Immature natural killer cell (primary cell): ENCODE results near the gene SNX19. TPM values are rescaled to one million over a fixed set of nuclear protein-coding genes. Genes with fewer than 3 reads are reported as not detected.

Experiments used
- DNase-seq, 3 donors: peaks; one replicate each; pipeline ENCODE4 v3.0.0; 2022; ENCODE audit warnings: mixed read lengths in 1 of 3
- H3K27ac Mint-ChIP-seq, 6 donors: one replicate each; pipeline ENCODE4 v1.8.0; 2020; ENCODE audit warnings: mixed read lengths in 6 of 6, mild to moderate bottlenecking in 5 of 6, inconsistent platforms in 4 of 6, moderate library complexity in 3 of 6
- H3K27me3 Mint-ChIP-seq, 3 donors: one replicate each; pipeline ENCODE4 v1.8.0; 2020 to 2021; ENCODE audit warnings: low read depth in 3 of 3, mild to moderate bottlenecking in 3 of 3, mixed read lengths in 3 of 3, moderate library complexity in 3 of 3, inconsistent platforms in 1 of 3
- H3K36me3 Mint-ChIP-seq, 3 donors: one replicate each; pipeline ENCODE4 v1.8.0; 2020; ENCODE audit warnings: mixed read lengths in 3 of 3, inconsistent platforms in 2 of 3, mild to moderate bottlenecking in 2 of 3
- H3K4me1 Mint-ChIP-seq, 2 donors: one replicate each; pipeline ENCODE4 v1.8.0; 2020; ENCODE audit warnings: inconsistent platforms in 2 of 2, mild to moderate bottlenecking in 2 of 2, mixed read lengths in 2 of 2, moderate library complexity in 1 of 2
- H3K4me3 Mint-ChIP-seq, 5 donors: one replicate each; pipeline ENCODE4 v1.8.0; 2020; ENCODE audit warnings: mild to moderate bottlenecking in 5 of 5, mixed read lengths in 5 of 5, inconsistent platforms in 3 of 5, moderate library complexity in 3 of 5
- H3K9me3 Mint-ChIP-seq, 6 donors: one replicate each; pipeline ENCODE4 v1.8.0; 2020; ENCODE audit warnings: mild to moderate bottlenecking in 6 of 6, mixed read lengths in 6 of 6, inconsistent platforms in 4 of 6, moderate library complexity in 3 of 6
- polyA plus RNA-seq, 3 donors: library from polyadenylated mRNA; unstranded; fragments of 300-500 nt; fragmentation: Illumina TruSeq; gene quantifications; one replicate each; pipeline ENCODE4 v1.2.3, GENCODE V29; 2021

The SNX19 gene
- polyA plus RNA-seq, 3 donors from 2014 or later = 9.5 to 29.5 (median 18.0) TPM

- no peak for DNase-seq
- H3K36me3 Mint-ChIP-seq = peaks cover 20 to 66% (median 39%) of the 10 kb centered on the region in 3 donors
- H3K9me3 Mint-ChIP-seq = no peaks in the 10 kb centered on the region
- peaks cover 0 to 5% of the 10 kb centered on the region in 2 donors for H3K4me1 Mint-ChIP-seq
- H3K27ac Mint-ChIP-seq = no peak overlapping the region
- H3K27me3 Mint-ChIP-seq = no peaks in the 10 kb centered on the region
- H3K4me3 Mint-ChIP-seq = no peak overlapping the region
Observed at GRCh38 chr11:130899106-130899505, 17.2 kb downstream of the SNX19 start.

- Mint-ChIP-seq H3K27ac (peak overlapping the region in 1 of 6 donors; percentile 62), H3K27me3 (no peaks in the 10 kb centered on the region), H3K4me1 (peaks cover 0 to 5% of the 10 kb centered on the region in 2 donors), H3K9me3 (no peaks in the 10 kb centered on the region), H3K36me3 (peaks cover 25 to 64% (median 40%) of the 10 kb centered on the region in 3 donors), H3K4me3 (no peak overlapping the region)
- DNase-seq = no peak
Observed at GRCh38 chr11:130897262-130898182, 18.8 kb downstream of the SNX19 start.

GRCh38 chr11:130894322-130895025, 21.8 kb downstream of the SNX19 start:
- H3K36me3 Mint-ChIP-seq = peaks cover 25 to 49% (median 27%) of the 10 kb centered on the region in 3 donors
- H3K27ac Mint-ChIP-seq = peak overlapping the region in 1 of 6 donors; percentile 6
- peak; percentile 37 to 56 (median 44) for DNase-seq
- no peaks in the 10 kb centered on the region for H3K27me3 Mint-ChIP-seq
- H3K4me1 Mint-ChIP-seq = peaks cover 0 to 5% of the 10 kb centered on the region in 2 donors
- H3K4me3 Mint-ChIP-seq = no peak overlapping the region
- no peaks in the 10 kb centered on the region for H3K9me3 Mint-ChIP-seq

- no peaks in the 10 kb centered on the region for H3K9me3 Mint-ChIP-seq
- no peak for DNase-seq
- H3K27ac Mint-ChIP-seq = no peak overlapping the region
- H3K36me3 Mint-ChIP-seq = peaks cover 23 to 41% (median 23%) of the 10 kb centered on the region in 3 donors
- no peaks in the 10 kb centered on the region for H3K27me3 Mint-ChIP-seq
- H3K4me1 Mint-ChIP-seq = peaks cover 0 to 5% of the 10 kb centered on the region in 2 donors
- no peak overlapping the region for H3K4me3 Mint-ChIP-seq
Observed at GRCh38 chr11:130892861-130893260, 23.4 kb downstream of the SNX19 start.

GRCh38 chr11:130891326-130891725, 25.0 kb downstream of the SNX19 start:
- no peaks in the 10 kb centered on the region for H3K27me3 Mint-ChIP-seq
- peaks cover 0 to 4% of the 10 kb centered on the region in 2 donors for H3K4me1 Mint-ChIP-seq
- no peaks in the 10 kb centered on the region for H3K9me3 Mint-ChIP-seq
- no peak overlapping the region for H3K27ac Mint-ChIP-seq
- H3K4me3 Mint-ChIP-seq = no peak overlapping the region
- DNase-seq = no peak
- peaks cover 16 to 37% (median 18%) of the 10 kb centered on the region in 3 donors for H3K36me3 Mint-ChIP-seq

GRCh38 chr11:130890039-130890745, 26.1 kb downstream of the SNX19 start:
- no peak for DNase-seq
- H3K9me3 Mint-ChIP-seq = no peaks in the 10 kb centered on the region
- H3K36me3 Mint-ChIP-seq = peaks cover 10 to 30% (median 14%) of the 10 kb centered on the region in 3 donors
- no peaks in the 10 kb centered on the region for H3K27me3 Mint-ChIP-seq
- no peak overlapping the region for H3K4me3 Mint-ChIP-seq
- peaks cover 0 to 4% of the 10 kb centered on the region in 2 donors for H3K4me1 Mint-ChIP-seq
- no peak overlapping the region for H3K27ac Mint-ChIP-seq

GRCh38 chr11:130888790-130889189, 27.5 kb downstream of the SNX19 start:
- no peak overlapping the region for H3K27ac Mint-ChIP-seq
- no peak for DNase-seq
- no peaks in the 10 kb centered on the region for H3K9me3 Mint-ChIP-seq
- H3K36me3 Mint-ChIP-seq = peaks cover 14 to 27% (median 15%) of the 10 kb centered on the region in 3 donors
- no peaks in the 10 kb centered on the region for H3K4me1 Mint-ChIP-seq
- no peak overlapping the region for H3K4me3 Mint-ChIP-seq
- no peaks in the 10 kb centered on the region for H3K27me3 Mint-ChIP-seq

- H3K27me3 Mint-ChIP-seq = no peaks in the 10 kb centered on the region
- DNase-seq = no peak
- peaks cover 20 to 36% (median 27%) of the 10 kb centered on the region in 3 donors for H3K36me3 Mint-ChIP-seq
- H3K4me1 Mint-ChIP-seq = no peaks in the 10 kb centered on the region
- peak overlapping the region in 2 of 6 donors; percentile 5 to 48 for H3K27ac Mint-ChIP-seq
- H3K4me3 Mint-ChIP-seq = no peak overlapping the region
- H3K9me3 Mint-ChIP-seq = no peaks in the 10 kb centered on the region
Observed at GRCh38 chr11:130886704-130887103, 29.6 kb downstream of the SNX19 start.

- Mint-ChIP-seq H3K36me3 (peaks cover 30 to 61% (median 46%) of the 10 kb centered on the region in 3 donors), H3K4me1 (no peaks in the 10 kb centered on the region), H3K27ac (no peak overlapping the region), H3K4me3 (no peak overlapping the region), H3K27me3 (no peaks in the 10 kb centered on the region), H3K9me3 (no peaks in the 10 kb centered on the region)
- DNase-seq = no peak
Observed at GRCh38 chr11:130882138-130882551, 34.1 kb downstream of the SNX19 start.

GRCh38 chr11:130881475-130882137, 34.7 kb downstream of the SNX19 start:
- Mint-ChIP-seq H3K27me3 (no peaks in the 10 kb centered on the region), H3K9me3 (no peaks in the 10 kb centered on the region)

GRCh38 chr11:130879836-130880235, 36.4 kb downstream of the SNX19 start:
- Mint-ChIP-seq H3K27ac (no peak overlapping the region), H3K27me3 (no peaks in the 10 kb centered on the region), H3K36me3 (peaks cover 35 to 72% (median 56%) of the 10 kb centered on the region in 3 donors), H3K4me3 (no peak overlapping the region), H3K9me3 (no peaks in the 10 kb centered on the region), H3K4me1 (no peaks in the 10 kb centered on the region)
- DNase-seq = no peak

More at GRCh38 chr11:130881475-130882137, 34.7 kb downstream of the SNX19 start:
- H3K4me3 Mint-ChIP-seq = no peak overlapping the region
- H3K4me1 Mint-ChIP-seq = no peaks in the 10 kb centered on the region
- DNase-seq = no peak
- H3K36me3 Mint-ChIP-seq = peaks cover 30 to 61% (median 47%) of the 10 kb centered on the region in 3 donors
- H3K27ac Mint-ChIP-seq = no peak overlapping the region

- Mint-ChIP-seq H3K36me3 (peaks cover 25 to 60% (median 42%) of the 10 kb centered on the region in 3 donors), H3K4me1 (no peaks in the 10 kb centered on the region), H3K4me3 (no peak overlapping the region), H3K27ac (peak overlapping the region in 2 of 6 donors; percentile 19 to 34), H3K9me3 (no peaks in the 10 kb centered on the region), H3K27me3 (no peaks in the 10 kb centered on the region)
- DNase-seq = no peak
Observed at GRCh38 chr11:130876931-130877915, 39.1 kb downstream of the SNX19 start.
